Stomach (tissue), 9 donors: ENCODE measurements around the gene PABPC3. TPM values are rescaled to one million over a fixed set of nuclear protein-coding genes. Genes with fewer than 3 reads are reported as not detected.

Source experiments
- DNase-seq, 2 donors: peaks; one replicate each; pipeline versions ENCODE4 v3.0.0 to v3.0.0-alpha.2; 2013 to 2019
- H3K27ac ChIP-seq, 5 donors: fragments of 200-600 bp in 4 of 5; sonication (generic) in 4 of 5; one replicate each; pipeline ENCODE4 v1.5.1; 2013 to 2019; ENCODE audit warnings: mild to moderate bottlenecking in 1 of 5, moderate library complexity in 1 of 5
- H3K27me3 ChIP-seq, 3 donors: fragments of 200-600 bp; sonication (generic); one replicate each; pipeline ENCODE4 v1.5.1; 2017 to 2019; ENCODE audit warnings: mixed run types in 1 of 3
- H3K36me3 ChIP-seq, 4 donors: fragments of 200-600 bp; sonication (generic); 1 replicate in 3 of 4; 2 replicates in 1 of 4; pipeline ENCODE4 v1.5.1; 2016 to 2019
- H3K4me1 ChIP-seq, 4 donors: fragments of 200-600 bp; sonication (generic); one replicate each; pipeline ENCODE4 v1.5.1; 2016 to 2019
- H3K4me3 ChIP-seq, 4 donors: fragments of 200-600 bp; sonication (generic) in 3 of 4; one replicate each; pipeline ENCODE4 v1.5.1; 2016 to 2019; ENCODE audit warnings: mild to moderate bottlenecking in 1 of 4
- H3K9me3 ChIP-seq, 4 donors: fragments of 200-600 bp; sonication (generic); one replicate each; pipeline ENCODE4 v1.5.1; 2016 to 2019
- EP300 ChIP-seq: sonication (generic); formaldehyde crosslinking; IDR thresholded peaks from one replicate; pipeline ENCODE4 v1.6.1; 2017; ENCODE audit warnings: antibody characterized with exemption
- POLR2A ChIP-seq, 4 donors: fragments of 450-650 bp; IDR thresholded peaks; one replicate each; pipeline ENCODE4 v1.6.1; 2016; ENCODE audit warnings: antibody characterized with exemption in 4 of 4, control low read depth in 2 of 4, mild to moderate bottlenecking in 1 of 4, moderate library complexity in 1 of 4
- POLR2AphosphoS5 ChIP-seq, 3 donors: sonication (generic); formaldehyde crosslinking; IDR thresholded peaks; one replicate each; pipeline ENCODE4 v1.6.1; 2016; ENCODE audit warnings: antibody characterized with exemption in 3 of 3
- WGBS, 5 donors: extraction: QIAGEN DNeasy Blood & Tissue Kit in 3 of 5; methylation state at CpG; one replicate each; pipeline versions ENCODE4 v1.1.5 to v1.1.7; 2013 to 2018; 5-methylcytosine and 5-hydroxymethylcytosine counted together
- intact Hi-C: fragments of 100-400 bp; cut with DNase I; formaldehyde crosslinking; loops from one replicate; pipeline ENCODE4 v1.15.1; 2023; ENCODE audit warnings: low total_unique reads
- polyA plus RNA-seq, 3 donors: library from polyadenylated mRNA; stranded (reverse); fragments of 200-250 nt; gene quantifications; one replicate each; pipeline ENCODE4 v1.2.3, GENCODE V29; 2013
- total RNA-seq, 5 donors: library from RNA; depleted of rRNA; stranded (reverse); fragments of >200 nt; gene quantifications; one replicate each; pipeline versions ENCODE4 v1.1.0 to v1.2.3, GENCODE V29; 2014 to 2016
- TF ChIP-seq, protein P1 (sequence below), 7 experiments: fragments of 450-650 bp in 4 of 7; fragments of 200-600 bp in 3 of 7; sonication (generic) in 3 of 7; IDR thresholded peaks; one replicate each; pipeline ENCODE4 v1.5.1; 2016 to 2019; ENCODE audit warnings: antibody characterized with exemption in 7 of 7, control low read depth in 2 of 7, mild to moderate bottlenecking in 1 of 7
- donor health status: healthy with polysubstance abuse.
- donor health status: Bipolar disorder and iron deficiency.
- donor health status: healthy.

PABPC3 gene
- total and polyA plus RNA-seq, 8 donors, result 0.08 to 0.29 TPM; not detected in 6

DNA sequence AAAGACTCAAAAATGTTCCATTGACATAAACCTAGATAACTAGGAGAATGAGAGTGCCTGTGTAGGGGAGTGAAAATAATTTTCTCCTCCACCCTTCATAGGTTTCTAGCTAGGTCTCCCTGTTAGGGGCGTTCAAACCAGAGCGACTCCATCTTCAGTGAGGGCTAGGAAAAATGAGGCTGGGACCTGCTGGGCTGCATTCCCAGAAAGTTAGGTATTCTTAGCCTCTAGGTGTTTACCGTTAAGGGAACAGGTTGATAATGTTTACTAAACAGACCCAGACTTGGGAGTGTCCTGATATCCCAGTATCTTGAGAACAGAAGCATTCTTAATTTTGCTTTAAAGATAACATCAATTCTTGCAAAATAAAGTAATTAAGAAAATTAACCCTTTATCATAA is 20.1 kb downstream of the PABPC3 start:
- Histone ChIP-seq H3K27me3 (peaks cover 0 to 41% (median 0%) of the 10 kb centered on the region in 3 donors), H3K4me3 (no peak overlapping the region), H3K36me3 (no peaks in the 10 kb centered on the region), H3K27ac (no peak overlapping the region), H3K4me1 (peaks cover 0 to 6% (median 4%) of the 10 kb centered on the region in 4 donors), H3K9me3 (no peaks in the 10 kb centered on the region)
- TF ChIP-seq POLR2AphosphoS5 (IDR thresholded peaks at IDR 0.05), result no peak
- no peak for TF ChIP-seq POLR2A (IDR thresholded peaks at IDR 0.05)
- TF ChIP-seq, protein P1, sequence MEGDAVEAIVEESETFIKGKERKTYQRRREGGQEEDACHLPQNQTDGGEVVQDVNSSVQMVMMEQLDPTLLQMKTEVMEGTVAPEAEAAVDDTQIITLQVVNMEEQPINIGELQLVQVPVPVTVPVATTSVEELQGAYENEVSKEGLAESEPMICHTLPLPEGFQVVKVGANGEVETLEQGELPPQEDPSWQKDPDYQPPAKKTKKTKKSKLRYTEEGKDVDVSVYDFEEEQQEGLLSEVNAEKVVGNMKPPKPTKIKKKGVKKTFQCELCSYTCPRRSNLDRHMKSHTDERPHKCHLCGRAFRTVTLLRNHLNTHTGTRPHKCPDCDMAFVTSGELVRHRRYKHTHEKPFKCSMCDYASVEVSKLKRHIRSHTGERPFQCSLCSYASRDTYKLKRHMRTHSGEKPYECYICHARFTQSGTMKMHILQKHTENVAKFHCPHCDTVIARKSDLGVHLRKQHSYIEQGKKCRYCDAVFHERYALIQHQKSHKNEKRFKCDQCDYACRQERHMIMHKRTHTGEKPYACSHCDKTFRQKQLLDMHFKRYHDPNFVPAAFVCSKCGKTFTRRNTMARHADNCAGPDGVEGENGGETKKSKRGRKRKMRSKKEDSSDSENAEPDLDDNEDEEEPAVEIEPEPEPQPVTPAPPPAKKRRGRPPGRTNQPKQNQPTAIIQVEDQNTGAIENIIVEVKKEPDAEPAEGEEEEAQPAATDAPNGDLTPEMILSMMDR (IDR thresholded peaks at IDR 0.05), result no peak
- TF ChIP-seq EP300, result no peak
- DNase-seq, result no peak
- intact Hi-C loops, result no loop called here
- WGBS, 5 donors, result 33 to 57% (median 49%) methylated on average over 3 of the region's 3 CpGs

DNA sequence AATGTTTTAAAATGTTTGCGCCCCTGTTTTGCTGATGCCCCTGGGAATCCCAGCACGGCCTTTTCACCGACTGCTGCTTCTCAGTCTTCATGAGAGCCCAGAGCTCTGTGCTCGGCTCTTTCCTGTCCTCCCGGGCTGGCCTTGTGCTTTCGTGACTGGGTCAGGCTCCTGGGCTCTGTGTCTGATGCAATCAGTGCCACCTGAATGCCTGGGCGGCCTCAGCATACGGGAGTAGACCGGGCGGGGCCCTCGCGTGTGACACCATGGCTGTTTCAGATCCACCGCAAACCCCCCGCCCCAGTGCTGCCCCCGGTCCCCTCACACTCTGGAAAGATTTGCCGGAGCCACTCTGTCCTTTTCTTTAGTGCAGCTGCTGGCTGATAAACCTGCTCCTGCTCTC is 21.4 kb downstream of the PABPC3 start:
- intact Hi-C loops, result no loop called here
- DNase-seq, result peak in 1 of 2 donors; percentile 50
- H3K4me3 ChIP-seq, result no peak overlapping the region
- no peak for TF ChIP-seq EP300
- TF ChIP-seq, protein P1 (IDR thresholded peaks at IDR 0.05), result no peak
- no peak for TF ChIP-seq POLR2A (IDR thresholded peaks at IDR 0.05)
- TF ChIP-seq POLR2AphosphoS5 (IDR thresholded peaks at IDR 0.05), result no peak
- H3K9me3 ChIP-seq, result no peaks in the 10 kb centered on the region
- peaks cover 0 to 39% (median 0%) of the 10 kb centered on the region in 3 donors for H3K27me3 ChIP-seq
- H3K27ac ChIP-seq, result peak overlapping the region in 1 of 5 donors; percentile 20
- peaks cover 0 to 6% (median 4%) of the 10 kb centered on the region in 4 donors for H3K4me1 ChIP-seq
- 54 to 87% (median 70%) methylated on average over 10 to 16 of the region's 16 CpGs for WGBS, 5 donors
- no peaks in the 10 kb centered on the region for H3K36me3 ChIP-seq

DNA sequence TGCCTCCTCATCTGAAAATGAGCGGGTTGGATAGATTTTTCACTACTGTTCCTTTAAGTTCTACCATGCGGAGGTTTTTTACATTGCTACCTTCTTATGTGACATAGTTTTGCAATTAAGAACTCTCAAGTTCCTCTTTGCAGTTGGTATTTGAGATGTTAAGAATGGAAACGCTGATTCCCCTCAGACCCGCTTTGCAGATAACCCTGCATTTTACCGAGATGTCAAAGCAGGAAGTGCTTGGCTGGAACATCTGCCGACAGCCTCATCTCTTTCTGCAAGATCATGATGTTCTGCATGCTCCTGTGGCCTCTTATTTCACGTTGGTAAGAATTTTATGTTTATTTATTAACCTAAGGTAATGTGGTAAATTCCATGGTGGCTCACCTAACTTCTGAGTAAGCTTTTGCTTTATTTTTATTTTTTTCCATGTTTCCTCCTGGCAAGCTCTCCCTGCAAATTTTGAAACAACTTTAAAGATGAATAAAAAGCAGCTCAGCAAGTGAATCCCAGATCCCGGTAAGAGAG is 22.5 kb downstream of the PABPC3 start:
- Histone ChIP-seq H3K4me1 (peaks cover 0 to 6% (median 4%) of the 10 kb centered on the region in 4 donors), H3K36me3 (no peaks in the 10 kb centered on the region), H3K9me3 (peaks cover 0 to 3% (median 0%) of the 10 kb centered on the region in 4 donors), H3K27me3 (peaks cover 0 to 28% (median 0%) of the 10 kb centered on the region in 3 donors), H3K27ac (no peak overlapping the region), H3K4me3 (no peak overlapping the region)
- no peak for DNase-seq
- intact Hi-C loops, result no loop called here
- TF ChIP-seq, protein P1 (IDR thresholded peaks at IDR 0.05), result no peak
- no peak for TF ChIP-seq EP300
- no peak for TF ChIP-seq POLR2AphosphoS5 (IDR thresholded peaks at IDR 0.05)
- TF ChIP-seq POLR2A (IDR thresholded peaks at IDR 0.05), result no peak
- 57 to 70% (median 62%) methylated on average over 8 of the region's 8 CpGs for WGBS, 5 donors

DNA sequence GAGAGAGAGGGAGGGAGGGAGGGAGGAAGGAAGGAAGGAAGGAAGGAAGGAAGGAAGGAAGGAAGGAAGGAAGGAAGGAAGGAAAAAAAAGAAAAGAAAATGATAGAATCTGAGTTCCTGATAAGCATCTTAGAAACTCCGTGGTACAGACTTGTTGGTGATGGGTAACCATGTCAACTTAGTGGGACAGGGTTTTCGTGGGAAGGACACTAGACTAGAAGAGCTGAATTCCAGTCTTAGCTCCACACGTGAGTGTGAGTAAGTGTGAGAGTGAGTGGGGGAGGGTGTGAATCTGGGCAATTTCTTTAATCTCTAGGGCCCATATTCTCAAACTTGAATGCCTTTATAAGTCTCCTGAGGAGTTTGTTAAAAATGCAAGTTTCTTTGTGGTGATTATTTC is 35.0 kb downstream of the PABPC3 start:
- intact Hi-C loops, result no loop called here
- TF ChIP-seq, protein P1 (IDR thresholded peaks at IDR 0.05), result no peak
- no peak for TF ChIP-seq EP300
- TF ChIP-seq POLR2AphosphoS5 (IDR thresholded peaks at IDR 0.05), result no peak
- no peak for TF ChIP-seq POLR2A (IDR thresholded peaks at IDR 0.05)
- Histone ChIP-seq H3K4me3 (no peak overlapping the region), H3K36me3 (no peaks in the 10 kb centered on the region), H3K27me3 (peaks cover 0 to 25% (median 5%) of the 10 kb centered on the region in 3 donors), H3K27ac (no peak overlapping the region), H3K9me3 (peaks cover 0 to 18% (median 6%) of the 10 kb centered on the region in 4 donors), H3K4me1 (no peaks in the 10 kb centered on the region)
- no peak for DNase-seq
- 31 to 63% (median 42%) methylated on average over 3 of the region's 3 CpGs for WGBS, 5 donors
